ENCODE data around the gene PPIE.
"Not testable (repeated sequence)": the region's sequence is repeated elsewhere in the genome, so short reads cannot be mapped to it uniquely, and the experiment has no call there.

The PPIE gene

DNA sequence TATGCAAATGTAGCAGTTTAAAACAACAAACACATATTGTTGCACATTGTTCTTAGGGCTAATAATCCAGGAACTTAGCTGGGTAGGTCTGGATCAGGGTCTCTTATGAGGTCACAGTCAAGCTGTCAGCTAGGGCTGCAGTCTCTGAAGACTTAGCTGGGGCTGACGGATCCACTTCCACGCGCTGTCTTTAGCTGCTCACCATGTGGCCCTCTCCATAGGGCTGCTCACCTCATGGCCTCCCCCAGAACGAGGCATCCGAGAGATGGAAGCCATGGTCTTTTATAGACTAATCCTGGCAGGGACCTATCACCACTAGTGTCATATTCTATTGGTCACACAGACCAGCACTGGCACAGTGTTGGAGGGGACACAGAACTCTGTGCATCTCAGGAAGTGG is 41.1 kb downstream of the PPIE start:
- no peak for DNase-seq

DNA sequence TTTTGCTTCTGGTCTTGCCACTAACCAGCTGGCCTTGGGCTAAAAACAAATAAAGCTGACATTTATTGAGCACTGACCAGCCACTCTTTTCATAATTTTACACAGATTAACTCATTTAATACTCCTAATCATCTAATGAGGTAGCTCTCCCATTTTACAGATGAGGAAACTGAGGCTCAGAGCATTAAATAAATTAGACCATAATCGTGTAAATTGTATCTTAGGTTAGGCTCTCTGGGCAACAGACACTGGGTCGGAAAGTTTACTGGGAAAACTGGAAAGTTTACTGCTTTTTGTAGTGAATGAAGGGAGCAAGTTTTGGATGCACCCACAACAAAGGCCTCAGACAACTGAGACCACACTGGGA is 42.6 kb downstream of the PPIE start:
- DNase-seq, result no peak

DNA sequence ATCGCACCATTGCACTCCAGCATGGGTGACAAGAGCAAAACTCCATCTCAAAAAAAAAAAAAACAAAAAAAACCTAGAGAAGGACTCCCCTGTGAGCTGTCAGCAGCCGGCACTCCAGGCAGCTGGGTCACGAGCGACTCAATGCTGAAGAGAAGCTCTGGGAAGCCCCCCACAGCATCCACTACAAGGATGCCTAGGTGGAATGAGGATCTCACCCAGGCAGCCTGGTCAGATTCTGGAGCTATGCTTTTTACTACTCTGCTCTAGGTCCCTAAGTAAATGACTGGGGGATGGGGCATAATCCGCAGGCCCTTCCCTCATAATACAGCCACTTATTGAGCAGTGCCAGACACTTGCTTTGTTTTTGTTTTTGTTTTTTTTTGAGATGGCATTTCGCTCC is 43.4 kb downstream of the PPIE start:
- DNase-seq, result no peak

DNA sequence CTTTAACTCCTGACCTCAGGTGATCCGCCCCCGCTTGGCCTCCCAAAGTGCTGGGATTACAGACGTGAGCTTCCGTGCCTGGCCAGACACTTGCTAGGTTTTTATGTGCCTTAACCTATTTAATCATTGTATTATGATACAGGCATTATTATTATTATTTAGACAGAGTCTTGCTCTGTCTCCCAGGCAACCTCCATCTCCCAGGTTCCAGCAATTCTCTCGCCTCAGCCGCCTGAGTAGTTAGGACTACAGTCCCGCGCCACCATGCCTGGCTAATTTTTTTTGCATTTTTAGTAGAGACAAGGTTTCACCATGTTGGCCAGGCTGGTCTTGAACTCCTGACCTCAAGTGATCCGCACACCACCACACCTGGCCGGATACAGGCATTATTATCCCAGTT is 44.0 kb downstream of the PPIE start:
- DNase-seq, result not testable (repeated sequence)

DNA sequence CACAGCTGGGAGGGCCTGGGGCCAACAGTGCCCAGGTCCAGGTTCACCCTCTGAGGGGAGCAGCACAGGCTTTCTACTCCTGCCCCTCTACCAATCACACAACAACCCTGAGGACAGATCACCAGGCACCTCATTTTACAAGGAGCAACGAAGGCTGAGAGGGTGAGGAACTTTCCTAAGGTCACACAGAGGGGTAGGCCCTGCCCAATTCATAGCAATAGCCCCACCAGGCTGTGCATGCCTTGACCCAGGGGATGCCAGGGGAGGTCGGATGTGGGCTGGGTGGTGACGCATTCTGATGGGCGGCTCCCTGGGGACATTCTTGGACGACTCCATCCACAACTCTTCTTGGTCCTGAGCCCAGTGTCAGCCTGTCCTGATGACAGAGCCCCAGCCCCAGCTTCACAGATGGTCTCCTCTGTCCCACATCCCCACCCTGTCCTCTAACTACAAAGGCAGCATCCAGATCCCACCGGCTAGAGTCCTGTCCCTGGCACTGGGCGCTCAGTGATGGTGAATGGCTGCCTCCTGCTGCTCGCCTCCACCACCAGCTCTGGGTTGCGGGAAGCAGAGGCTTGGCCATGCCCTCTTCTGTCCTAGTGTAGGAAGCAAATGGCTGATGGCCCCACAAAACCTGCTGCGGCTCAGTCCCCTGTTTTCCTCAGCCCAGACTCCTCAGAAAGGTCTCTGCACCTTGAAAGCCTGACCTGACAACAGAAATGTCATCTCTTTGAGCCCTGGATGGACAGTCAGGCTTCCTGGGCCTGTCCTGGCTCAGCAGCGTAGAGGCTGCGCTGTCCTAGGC is 47.8 kb downstream of the PPIE start:
- not testable (repeated sequence) for DNase-seq

DNA sequence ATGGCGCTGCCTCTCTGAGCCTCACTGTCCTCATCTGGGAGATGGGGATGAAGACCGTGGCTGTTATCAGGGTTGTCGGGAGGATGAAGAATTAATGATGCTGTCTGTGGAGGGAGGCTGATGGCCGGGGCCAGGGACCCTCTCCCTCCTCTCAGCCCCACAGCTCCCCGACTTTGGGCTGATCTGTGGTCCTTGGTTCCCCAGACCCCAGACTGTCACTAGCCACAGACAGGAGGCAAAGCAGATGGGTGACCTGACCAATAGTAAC is 48.4 kb downstream of the PPIE start:
- DNase-seq, result not testable (repeated sequence)

DNA sequence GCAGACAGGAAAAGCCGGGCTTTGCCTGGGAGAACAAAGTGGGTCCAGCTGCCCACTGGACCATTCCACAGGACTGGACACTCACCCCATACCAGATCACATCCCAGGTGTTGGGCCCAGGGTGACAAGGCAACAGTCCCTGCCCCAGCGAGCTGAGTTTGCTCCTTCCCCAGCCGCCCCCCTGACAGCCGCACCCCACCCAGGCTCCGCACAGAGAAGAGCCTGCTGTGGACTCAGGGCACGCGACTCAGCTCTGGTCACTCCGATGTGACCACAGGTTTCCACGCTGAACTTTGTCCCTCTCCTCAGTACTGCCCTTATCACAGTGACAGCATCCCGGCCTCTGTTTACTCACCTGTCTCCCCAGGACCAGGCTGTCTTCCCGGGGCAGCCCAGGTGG is 48.8 kb downstream of the PPIE start:
- no peak for DNase-seq

DNA sequence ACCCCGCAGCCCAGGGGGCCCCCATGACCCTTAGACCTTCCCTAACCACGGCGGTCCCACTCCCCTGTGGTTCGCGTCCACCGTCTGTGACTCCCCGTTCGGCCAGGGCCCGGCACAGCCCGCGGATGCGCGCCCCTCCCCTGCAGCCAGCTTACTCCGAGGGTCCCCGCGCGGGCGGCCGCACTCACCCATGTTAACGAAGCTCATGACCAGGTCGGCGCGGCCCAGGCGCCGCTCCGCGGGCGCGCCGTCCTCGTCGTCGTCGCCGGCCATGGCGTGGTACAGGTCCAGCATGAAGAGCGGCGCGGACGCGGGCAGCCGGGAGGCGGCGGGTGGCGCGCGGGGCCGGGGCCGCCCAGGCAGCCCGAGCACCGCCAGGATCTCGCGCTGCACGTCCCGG is 49.3 kb downstream of the PPIE start:
- DNase-seq, result not testable (repeated sequence)

DNA sequence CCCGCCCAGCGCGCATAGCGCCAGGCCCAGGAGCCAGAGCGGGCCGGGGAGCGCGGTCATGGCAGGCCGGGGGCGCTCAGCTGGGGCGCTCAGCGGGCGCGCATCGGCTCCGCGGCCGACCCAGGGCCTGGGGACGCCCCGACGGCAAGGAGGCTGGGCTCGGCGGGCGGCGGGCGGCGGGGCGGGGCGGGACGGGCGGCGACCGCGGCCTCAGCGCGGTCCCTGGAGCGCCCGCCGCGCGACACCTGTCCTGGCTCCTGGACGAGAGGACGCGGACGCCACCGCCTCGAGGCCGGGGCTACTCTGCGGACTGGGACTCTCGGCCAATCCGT is 49.7 kb downstream of the PPIE start:
- DNase-seq, result no peak

DNA sequence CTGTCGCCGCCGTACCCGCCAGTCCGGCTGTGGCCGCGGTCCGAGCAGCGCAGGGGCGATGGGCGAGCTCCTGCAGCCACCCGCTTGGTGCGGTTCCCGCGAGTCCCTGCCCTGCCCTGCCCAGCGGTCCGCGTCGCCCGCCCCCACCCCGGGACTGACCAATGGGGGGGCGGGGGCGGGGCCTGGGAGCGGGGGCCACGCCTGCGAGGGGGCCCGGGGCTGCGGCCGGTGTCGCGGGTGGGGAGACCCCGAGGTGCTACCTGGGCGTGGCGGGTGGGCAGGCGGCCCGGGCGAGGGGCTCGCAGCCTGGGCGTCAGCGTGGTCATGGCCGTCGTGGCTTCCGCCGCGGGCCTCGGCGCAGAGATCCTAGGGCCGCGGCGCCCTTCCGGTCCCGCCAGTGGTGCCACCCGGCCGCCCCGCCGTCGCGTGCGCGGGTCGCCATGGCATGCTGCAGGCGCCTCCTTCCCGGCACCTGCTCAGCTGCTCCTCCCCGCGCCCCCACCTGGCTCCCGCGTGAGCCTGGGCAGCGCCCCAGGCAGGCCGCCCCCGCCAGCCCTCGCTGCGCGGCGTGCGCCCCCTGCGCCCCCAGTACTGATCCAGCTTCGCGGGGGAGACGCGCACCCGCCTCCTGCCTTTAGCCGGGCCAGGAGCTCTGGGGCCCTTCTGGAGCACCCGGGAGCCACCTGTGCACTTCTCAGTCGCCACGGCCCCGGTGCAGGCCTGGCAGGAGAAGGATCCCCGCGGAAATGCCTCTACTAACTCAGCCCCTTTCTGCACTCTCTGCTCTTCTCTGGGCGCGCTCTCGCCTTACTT is 50.3 kb downstream of the PPIE start, which contains the start of gene BMP8B:
BMP8B (minus strand) TSS at position 108 of the 813 bp plus-strand sequence. CDS start 380 bp downstream, outside the sequence.
- DNase-seq, result peak; percentile 67

DNA sequence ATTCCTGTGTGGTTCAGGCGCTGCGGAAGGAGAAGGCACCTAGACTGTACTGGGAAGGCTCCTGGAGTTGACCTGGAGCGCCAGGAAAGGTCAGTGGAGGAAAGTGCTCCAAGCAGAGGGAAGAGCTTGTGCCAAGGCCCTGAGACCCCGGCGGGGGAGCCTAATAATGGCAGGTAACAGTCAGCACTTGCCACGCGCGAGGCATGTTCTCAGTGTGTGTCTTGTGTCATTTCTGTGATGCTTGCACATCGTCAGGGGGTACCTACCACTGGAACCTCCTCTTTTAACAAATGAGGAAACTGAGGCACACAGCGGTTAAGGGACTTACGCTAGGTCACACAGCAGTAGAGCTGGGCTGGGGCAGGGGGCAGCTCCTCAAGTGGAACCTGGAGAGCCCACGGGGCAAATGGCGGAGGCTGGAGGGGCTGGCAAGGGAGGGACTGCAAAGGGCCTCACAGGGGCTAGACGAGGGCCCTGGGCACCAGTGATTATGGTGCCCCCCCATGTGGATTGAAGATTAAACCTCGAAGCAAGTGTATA is 51.0 kb downstream of the PPIE start:
- no peak for DNase-seq

DNA sequence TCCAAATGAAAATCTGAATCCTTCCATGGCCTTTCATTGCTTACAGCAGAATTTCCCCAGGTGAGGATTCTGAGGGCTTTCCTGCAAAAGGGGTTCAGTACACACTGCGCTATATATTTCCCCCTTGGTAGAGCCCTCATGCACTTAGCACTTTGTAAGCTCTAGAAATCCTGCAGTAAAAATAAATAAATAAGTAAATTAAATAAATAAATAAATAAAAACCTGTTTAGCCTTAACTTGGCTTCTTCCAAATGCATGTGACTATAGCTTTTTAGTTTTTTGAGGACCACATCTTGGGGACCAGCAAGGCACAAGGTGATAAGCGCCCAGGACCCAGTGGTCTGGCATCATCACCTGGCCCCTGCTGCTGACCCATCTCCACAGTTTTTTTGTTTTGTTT is 53.2 kb downstream of the PPIE start:
- no peak for DNase-seq

DNA sequence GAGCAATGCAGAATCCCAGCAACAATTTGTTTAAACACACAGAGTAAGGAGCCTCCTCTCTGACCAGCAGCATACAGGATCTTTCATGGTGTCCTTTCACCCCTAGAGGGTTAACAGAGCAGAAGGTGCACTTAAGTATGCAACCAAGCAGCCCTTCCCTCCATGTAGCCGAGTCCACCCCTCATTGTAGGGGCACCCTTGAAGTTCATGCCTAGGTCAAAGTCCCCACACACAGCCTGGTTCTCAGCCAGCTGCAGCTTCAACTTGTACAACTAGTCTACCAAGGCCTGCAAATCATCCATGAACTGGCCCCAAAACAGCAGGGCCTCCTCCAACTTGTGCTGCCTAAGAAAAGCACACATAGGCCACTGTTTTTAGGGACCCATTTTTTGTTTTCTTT is 57.0 kb downstream of the PPIE start:
- no peak for DNase-seq

DNA sequence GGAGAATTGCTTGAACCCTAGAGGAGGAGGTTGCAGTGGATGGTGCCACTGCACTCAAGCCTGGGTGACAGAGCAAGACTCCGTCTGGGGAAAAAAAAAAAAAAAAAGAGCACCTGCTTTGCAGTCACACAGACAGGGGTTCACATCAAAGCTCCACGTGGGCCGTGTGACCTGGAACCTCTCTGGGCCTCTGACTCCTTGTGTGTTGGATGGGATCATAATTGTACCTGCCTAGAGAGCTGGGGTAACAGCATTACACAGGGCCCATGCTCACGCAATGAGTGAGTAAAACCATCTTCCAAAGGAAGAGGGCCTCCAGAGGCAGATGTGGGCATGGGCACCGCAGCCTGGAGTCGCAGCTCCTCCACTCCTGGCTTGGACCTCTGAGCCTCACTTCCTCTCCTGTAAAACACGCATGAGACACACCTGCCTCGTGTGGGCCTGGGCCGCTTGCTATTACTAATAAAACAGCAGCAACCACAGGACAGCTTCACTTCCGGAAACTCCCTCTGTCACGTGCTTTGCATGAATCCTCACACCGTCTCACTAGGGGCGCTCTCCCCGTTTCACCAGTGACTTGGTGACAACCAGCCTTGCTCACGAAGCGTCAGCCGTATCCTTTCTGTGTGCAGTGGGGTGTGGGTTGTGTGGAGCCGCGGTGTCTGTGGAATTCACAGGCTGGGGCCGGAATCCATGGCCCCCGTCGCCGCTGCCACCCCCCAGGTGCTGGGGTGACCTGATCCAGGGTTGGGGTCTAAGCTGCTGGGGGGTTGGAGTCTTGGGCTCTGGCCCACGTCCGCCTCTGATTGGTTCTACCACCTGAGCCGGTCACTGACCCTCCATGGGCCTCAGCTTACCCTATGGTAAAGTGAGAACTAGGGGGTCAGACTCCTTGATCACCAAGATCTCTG is 60.4 kb downstream of the PPIE start:
- DNase-seq, result not testable (repeated sequence)

DNA sequence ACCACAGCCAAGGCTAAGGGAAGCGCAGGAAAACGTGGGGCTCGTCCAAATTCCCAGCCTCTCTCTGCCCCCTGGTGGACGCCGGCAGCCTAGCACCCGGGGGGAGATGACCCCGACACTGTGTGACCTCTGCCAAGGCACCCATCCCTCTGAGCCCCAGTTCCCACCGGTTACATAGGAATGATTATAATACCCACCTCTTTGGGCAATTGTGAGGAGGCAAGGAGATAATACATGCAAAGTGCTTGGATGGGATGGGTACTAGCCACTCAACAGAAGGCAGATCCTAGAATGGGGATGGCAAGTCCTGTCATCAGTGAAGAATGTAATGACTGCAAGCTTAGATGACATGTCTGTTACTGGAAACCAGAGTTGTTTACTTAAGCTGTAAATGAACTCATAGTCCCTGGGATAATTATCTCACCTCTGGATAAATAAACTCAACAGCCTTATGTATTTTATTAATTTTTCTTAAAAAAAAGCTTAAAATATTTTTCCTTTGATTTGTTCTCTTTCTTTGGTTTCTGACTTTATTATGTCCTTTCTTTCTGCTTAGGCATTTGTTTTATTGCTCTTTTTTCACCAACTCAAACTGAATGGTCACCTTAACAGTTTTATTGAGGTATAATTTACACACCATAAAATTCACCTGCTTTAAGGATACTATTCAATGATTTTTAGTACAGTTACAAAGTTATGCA is 61.2 kb downstream of the PPIE start:
- peak; percentile 57 for DNase-seq

DNA sequence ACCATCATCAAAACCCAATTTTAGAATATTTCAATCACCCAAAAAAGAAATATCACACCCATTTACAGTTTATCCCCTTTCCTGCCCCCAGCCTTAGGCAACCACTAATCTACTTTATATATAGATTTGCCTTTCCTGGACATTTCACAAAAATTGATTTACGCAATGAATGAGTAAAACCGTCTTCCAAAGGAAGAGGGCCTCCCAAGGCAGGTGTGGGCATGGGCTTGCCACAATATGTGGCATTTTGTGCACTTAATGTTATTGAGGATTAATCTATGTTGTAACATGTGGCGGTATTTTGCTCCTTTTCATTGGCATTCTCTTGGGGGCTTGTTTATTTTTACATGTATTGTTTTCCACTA is 61.8 kb downstream of the PPIE start:
- no peak for DNase-seq

DNA sequence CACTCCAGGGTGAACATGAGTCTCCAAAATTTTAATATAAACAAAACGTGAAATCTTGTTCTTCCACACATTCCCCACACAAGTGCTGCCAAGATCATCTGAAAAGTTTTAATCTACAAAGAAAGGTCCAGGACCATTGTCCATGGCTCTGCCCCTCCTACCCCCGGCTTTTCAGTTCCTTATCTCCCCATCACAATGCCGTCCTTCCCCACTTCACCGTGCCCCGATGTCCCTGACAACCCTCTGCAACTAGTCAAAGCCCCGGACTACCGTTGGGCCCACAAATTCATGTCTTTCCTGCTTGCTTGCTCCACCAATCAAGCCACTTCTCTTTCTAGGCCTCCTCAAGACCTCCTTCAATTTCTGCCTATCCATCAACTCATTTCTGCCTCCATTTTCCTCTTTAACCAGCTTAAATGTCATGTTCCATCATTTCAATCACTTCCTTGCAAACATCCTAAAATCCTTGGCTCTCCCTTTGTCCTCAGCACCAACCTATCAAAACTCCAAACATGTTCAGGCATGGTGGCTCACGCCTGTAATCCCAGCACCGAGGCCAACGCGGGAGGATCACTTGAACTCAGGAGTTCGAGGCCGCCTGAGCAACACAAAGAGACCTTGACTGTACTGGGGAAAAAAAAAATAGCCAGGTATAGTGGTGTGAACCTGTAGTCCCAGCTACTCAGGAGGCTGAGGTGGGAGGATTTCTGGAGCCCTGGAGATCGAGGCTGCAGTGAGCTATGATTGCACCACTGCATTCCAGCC is 64.0 kb downstream of the PPIE start:
- no peak for DNase-seq

DNA sequence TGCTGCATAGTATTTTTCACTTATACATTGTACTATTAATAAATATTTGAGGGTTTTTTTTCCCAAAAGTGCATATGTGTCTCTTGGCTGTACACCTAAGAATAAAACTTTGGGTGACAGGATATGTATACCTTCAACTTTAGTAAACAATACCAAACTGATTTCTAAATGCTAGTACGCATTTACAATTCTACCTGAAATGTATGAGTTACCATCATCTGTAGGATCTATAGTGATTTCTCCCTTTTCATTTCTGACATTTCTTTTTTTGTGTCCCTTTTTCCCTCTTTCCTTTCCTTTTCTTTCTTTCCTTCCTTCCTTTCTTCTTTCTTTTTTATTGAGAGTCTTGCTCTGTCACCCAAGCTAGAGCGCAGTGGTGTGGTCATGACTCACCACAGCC is 66.7 kb downstream of the PPIE start:
- no peak for DNase-seq

DNA sequence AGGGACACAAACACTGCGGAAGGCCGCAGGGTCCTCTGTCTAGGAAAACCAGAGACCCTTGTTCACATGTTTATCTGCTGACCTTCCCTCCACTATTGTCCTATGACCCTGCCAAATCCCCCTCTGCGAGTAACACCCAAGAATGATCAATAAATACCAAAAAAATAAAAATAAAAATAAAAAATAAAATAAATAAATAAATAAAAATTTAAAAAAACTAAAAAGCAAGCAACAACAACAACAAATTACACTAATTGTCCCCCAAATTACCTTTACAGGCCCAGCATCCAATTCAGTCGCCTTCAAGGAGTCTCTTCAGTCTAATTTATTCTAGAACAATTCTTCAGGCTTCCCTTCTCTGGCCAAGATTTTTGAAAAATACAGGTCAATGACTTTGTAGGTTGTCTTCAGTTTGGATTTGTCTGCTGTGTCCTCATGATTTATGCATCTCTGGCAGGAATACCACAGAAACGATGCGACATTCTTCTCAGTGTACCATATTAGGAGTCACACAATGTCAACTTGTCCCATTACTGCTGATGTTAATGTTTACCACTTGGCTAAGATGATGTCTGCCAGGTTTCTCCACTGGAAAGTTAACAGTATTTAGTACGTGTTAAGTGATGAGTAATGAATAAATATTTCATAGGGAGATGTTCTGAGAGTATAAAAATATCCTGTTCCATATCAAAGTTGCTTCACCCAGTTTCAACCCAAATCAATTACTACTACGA is 70.3 kb downstream of the PPIE start:
- no peak for DNase-seq

DNA sequence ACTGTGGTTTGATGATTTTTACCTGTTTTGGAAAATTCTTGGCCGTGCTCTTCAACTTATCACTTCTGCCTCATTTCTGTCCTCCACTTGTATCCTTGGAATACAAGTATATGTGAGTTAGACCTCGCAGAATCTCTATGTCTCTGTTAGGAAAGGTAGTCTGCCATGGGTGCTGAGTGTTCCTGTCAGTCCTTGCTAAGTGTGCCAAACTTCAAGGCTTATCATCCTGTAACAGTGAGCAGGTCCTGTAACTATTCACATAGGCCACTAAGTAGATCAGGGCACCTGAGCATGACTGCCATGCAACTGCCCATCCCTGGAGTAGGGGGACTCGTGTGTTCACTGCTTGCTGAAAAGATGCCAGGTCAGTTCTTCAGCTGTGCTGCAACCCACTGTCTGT is 74.2 kb downstream of the PPIE start:
- no peak for DNase-seq
